Osteocyte (in vitro differentiated cells): ENCODE results near the gene ARF1. TPM values are rescaled to one million over a fixed set of nuclear protein-coding genes. Genes with fewer than 3 reads are reported as not detected.

ENCODE experiments used
- DNase-seq: peaks from one replicate; pipeline ENCODE4 v3.0.0; 2021; ENCODE audit warnings: mixed read lengths; ENCODE audit not compliant: unreplicated experiment; ENCODE audit errors: extremely low spot score
- H3K27ac Mint-ChIP-seq: one replicate; pipeline ENCODE4 v1.8.0; 2021; ENCODE audit warnings: mild to moderate bottlenecking, mixed read lengths; ENCODE audit not compliant: unreplicated experiment
- H3K27me3 Mint-ChIP-seq: one replicate; pipeline ENCODE4 v1.8.0; 2021; ENCODE audit warnings: mixed read lengths; ENCODE audit not compliant: unreplicated experiment
- H3K36me3 Mint-ChIP-seq: one replicate; pipeline ENCODE4 v1.8.0; 2021; ENCODE audit warnings: mixed read lengths; ENCODE audit not compliant: unreplicated experiment
- H3K4me1 Mint-ChIP-seq: one replicate; pipeline ENCODE4 v1.8.0; 2021; ENCODE audit warnings: mixed read lengths; ENCODE audit not compliant: unreplicated experiment
- H3K4me3 Mint-ChIP-seq: one replicate; pipeline ENCODE4 v1.8.0; 2021; ENCODE audit warnings: mild to moderate bottlenecking, moderate library complexity, mixed read lengths; ENCODE audit not compliant: unreplicated experiment
- H3K9me3 Mint-ChIP-seq: one replicate; pipeline ENCODE4 v1.8.0; 2021; ENCODE audit warnings: mixed read lengths; ENCODE audit not compliant: unreplicated experiment
- CTCF ChIP-seq: fragments of 200-600 bp; sonication (generic); IDR thresholded peaks from 2 replicates; pipeline ENCODE4 v1.5.0; 2021; ENCODE audit warnings: antibody characterized with exemption, mild to moderate bottlenecking, moderate library complexity
- total RNA-seq: library from RNA; stranded (reverse); gene quantifications from 2 replicates; pipeline ENCODE4 v1.2.1, GENCODE V29; 2021

The ARF1 gene
- total RNA-seq, 1 donor from 2014 or later = 305 TPM

- Mint-ChIP-seq H3K36me3 (no peaks in the 10 kb centered on the region), H3K27me3 (peaks cover 41% of the 10 kb centered on the region), H3K4me3 (no peak overlapping the region), H3K27ac (no peak overlapping the region), H3K4me1 (no peaks in the 10 kb centered on the region), H3K9me3 (no peaks in the 10 kb centered on the region)
- peak; percentile 81 for DNase-seq
- no peak for TF ChIP-seq CTCF
These were observed 33.7 kb upstream of the ARF1 start for GRCh38 chr1:228048659-228049298.

- H3K27me3 Mint-ChIP-seq = peaks cover 42% of the 10 kb centered on the region
- H3K4me1 Mint-ChIP-seq = no peaks in the 10 kb centered on the region
- H3K9me3 Mint-ChIP-seq = no peaks in the 10 kb centered on the region
- no peak overlapping the region for H3K4me3 Mint-ChIP-seq
- no peak for DNase-seq
- H3K27ac Mint-ChIP-seq = no peak overlapping the region
- no peak for TF ChIP-seq CTCF
- no peaks in the 10 kb centered on the region for H3K36me3 Mint-ChIP-seq
These were observed 31.8 kb upstream of the ARF1 start for GRCh38 chr1:228050571-228051231.

- Mint-ChIP-seq H3K27ac (no peak overlapping the region), H3K9me3 (no peaks in the 10 kb centered on the region), H3K36me3 (no peaks in the 10 kb centered on the region), H3K4me3 (no peak overlapping the region), H3K27me3 (peaks cover 57% of the 10 kb centered on the region), H3K4me1 (peaks cover 3% of the 10 kb centered on the region)
- DNase-seq = no peak
- no peak for TF ChIP-seq CTCF
These were observed 24.1 kb upstream of the ARF1 start for GRCh38 chr1:228058172-228058948.

GRCh38 chr1:228058949-228059633, 23.4 kb upstream of the ARF1 start:
- Mint-ChIP-seq H3K27me3 (peaks cover 50% of the 10 kb centered on the region), H3K4me3 (no peak overlapping the region), H3K36me3 (no peaks in the 10 kb centered on the region), H3K9me3 (no peaks in the 10 kb centered on the region), H3K4me1 (peaks cover 3% of the 10 kb centered on the region), H3K27ac (no peak overlapping the region)
- DNase-seq = no peak
- no peak for TF ChIP-seq CTCF
